OCI-LY3 (cell line): Measurements from ENCODE around the gene ABHD18.

ENCODE experiments used
- H2AFZ ChIP-seq: fragments of 200-600, 300-600 bp; shearing (Covaris generic); 2 replicates; pipeline ENCODE4 v1.6.0; 2014; ENCODE audit warnings: antibody characterized with exemption, low read depth, low read length
- H3K27ac ChIP-seq: fragments of 200-600, 300-600 bp; sonication (generic); 2 replicates; pipeline ENCODE4 v1.5.1; 2014; ENCODE audit warnings: mild to moderate bottlenecking, low read length, moderate library complexity, mixed read lengths
- H3K27me3 ChIP-seq: fragments of 200-600, 300-600 bp; sonication (generic); 2 replicates; pipeline ENCODE4 v1.6.1; 2014; ENCODE audit warnings: low read depth, low read length, mixed read lengths
- H3K36me3 ChIP-seq: fragments of 200-600, 300-600 bp; sonication (generic); replicated peaks from 2 replicates; pipeline ENCODE3; 2014; ENCODE audit warnings: low read depth, low read length, mixed read lengths
- H3K4me1 ChIP-seq: fragments of 300-600, 200-600 bp; sonication (generic); 2 replicates; pipeline ENCODE4 v1.6.1; 2014; ENCODE audit warnings: low read length, mixed read lengths
- H3K4me2 ChIP-seq: fragments of 200-600, 300-600 bp; sonication (generic); 2 replicates; pipeline ENCODE4 v1.6.1; 2014; ENCODE audit warnings: low read length, mixed read lengths
- H3K4me3 ChIP-seq: fragments of 300-600, 200-600 bp; sonication (generic); 2 replicates; pipeline ENCODE4 v1.5.1; 2014; ENCODE audit warnings: antibody characterized with exemption, mild to moderate bottlenecking, low read length, moderate library complexity
- H3K79me2 ChIP-seq: fragments of 300-600, 200-600 bp; shearing (Covaris generic); 2 replicates; pipeline ENCODE4 v1.6.1; 2014; ENCODE audit warnings: mild to moderate bottlenecking, low read length, mixed read lengths
- H3K9ac ChIP-seq: fragments of 300-600, 200-600 bp; shearing (Covaris generic); 2 replicates; pipeline ENCODE4 v1.6.0; 2014; ENCODE audit warnings: mild to moderate bottlenecking, low read length, moderate library complexity
- H3K9me3 ChIP-seq: fragments of 200-600, 300-600 bp; shearing (Covaris generic); 2 replicates; pipeline ENCODE4 v1.6.1; 2014; ENCODE audit warnings: low read length, mixed read lengths; ENCODE audit not compliant: insufficient read depth
- H4K20me1 ChIP-seq: fragments of 200-600, 300-600 bp; sonication (generic); 2 replicates; pipeline ENCODE4 v1.6.1; 2016; ENCODE audit warnings: low read length, mixed read lengths; ENCODE audit not compliant: insufficient read depth
- CTCF ChIP-seq: fragments of 200-600, 300-600 bp; sonication (generic); IDR thresholded peaks from 2 replicates; pipeline ENCODE4 v1.5.1; 2014; ENCODE audit warnings: antibody characterized with exemption, low read length, low read depth
- EZH2phosphoT487 ChIP-seq: fragments of 200-600 bp; shearing (Covaris generic); IDR thresholded peaks from 2 replicates; pipeline ENCODE4 v1.6.1; 2018; ENCODE audit warnings: antibody characterized with exemption, mixed run types, low read depth

ABHD18 gene

GRCh38 chr4:128006592-128006991 is 41.4 kb downstream of the ABHD18 start:
- H3K4me2 ChIP-seq: no peak overlapping the region
- TF ChIP-seq EZH2phosphoT487: no peak
- TF ChIP-seq CTCF: no peak
- H3K36me3 ChIP-seq: peaks cover 3% of the 10 kb centered on the region
- H3K27ac ChIP-seq: no peak overlapping the region
- H3K4me3 ChIP-seq: no peak overlapping the region
- peaks cover 12% of the 10 kb centered on the region for H3K4me1 ChIP-seq
- H4K20me1 ChIP-seq: no peaks in the 10 kb centered on the region
- no peaks in the 10 kb centered on the region for H3K27me3 ChIP-seq
- H3K9ac ChIP-seq: no peak overlapping the region
- H3K9me3 ChIP-seq: no peaks in the 10 kb centered on the region
- no peak overlapping the region for H2AFZ ChIP-seq
- no peaks in the 10 kb centered on the region for H3K79me2 ChIP-seq

GRCh38 chr4:128009428-128009827 is 44.2 kb downstream of the ABHD18 start:
- Histone ChIP-seq H3K9ac (no peak overlapping the region), H3K9me3 (no peaks in the 10 kb centered on the region), H3K4me1 (peaks cover 12% of the 10 kb centered on the region), H3K79me2 (no peaks in the 10 kb centered on the region), H2AFZ (no peak overlapping the region), H3K4me3 (no peak overlapping the region), H4K20me1 (no peaks in the 10 kb centered on the region), H3K36me3 (peaks cover 3% of the 10 kb centered on the region), H3K27ac (no peak overlapping the region), H3K4me2 (peak overlapping the region; percentile 33), H3K27me3 (no peaks in the 10 kb centered on the region)
- TF ChIP-seq CTCF: no peak

GRCh38 chr4:128025319-128025718 is 60.1 kb downstream of the ABHD18 start:
- H3K36me3 ChIP-seq: peaks cover 12% of the 10 kb centered on the region
- H4K20me1 ChIP-seq: no peaks in the 10 kb centered on the region
- H3K9ac ChIP-seq: no peak overlapping the region
- H3K4me2 ChIP-seq: no peak overlapping the region
- no peak overlapping the region for H3K4me3 ChIP-seq
- H3K27ac ChIP-seq: no peak overlapping the region
- H3K4me1 ChIP-seq: no peaks in the 10 kb centered on the region
- no peaks in the 10 kb centered on the region for H3K27me3 ChIP-seq
- H2AFZ ChIP-seq: no peak overlapping the region
- TF ChIP-seq EZH2phosphoT487 (no peak), CTCF (no peak)
- no peaks in the 10 kb centered on the region for H3K79me2 ChIP-seq
- H3K9me3 ChIP-seq: no peaks in the 10 kb centered on the region

- Histone ChIP-seq H3K4me2 (no peak overlapping the region), H3K36me3 (peaks cover 1% of the 10 kb centered on the region), H3K4me3 (no peak overlapping the region), H2AFZ (no peak overlapping the region), H3K4me1 (no peaks in the 10 kb centered on the region), H4K20me1 (no peaks in the 10 kb centered on the region), H3K9ac (no peak overlapping the region), H3K27me3 (no peaks in the 10 kb centered on the region), H3K9me3 (no peaks in the 10 kb centered on the region), H3K27ac (no peak overlapping the region), H3K79me2 (no peaks in the 10 kb centered on the region)
- TF ChIP-seq EZH2phosphoT487 (no peak), CTCF (no peak)
These were observed 64.7 kb downstream of the ABHD18 start for GRCh38 chr4:128029907-128030306.
